Osteocyte (in vitro differentiated cells): ENCODE measurements around the gene PRUNE2. TPM values are rescaled to one million over a fixed set of nuclear protein-coding genes. Genes with fewer than 3 reads are reported as not detected.

Experiments
- DNase-seq: peaks from one replicate; pipeline ENCODE4 v3.0.0; 2021; ENCODE audit warnings: mixed read lengths; ENCODE audit not compliant: unreplicated experiment; ENCODE audit errors: extremely low spot score
- H3K27ac Mint-ChIP-seq: one replicate; pipeline ENCODE4 v1.8.0; 2021; ENCODE audit warnings: mild to moderate bottlenecking, mixed read lengths; ENCODE audit not compliant: unreplicated experiment
- H3K27me3 Mint-ChIP-seq: one replicate; pipeline ENCODE4 v1.8.0; 2021; ENCODE audit warnings: mixed read lengths; ENCODE audit not compliant: unreplicated experiment
- H3K36me3 Mint-ChIP-seq: one replicate; pipeline ENCODE4 v1.8.0; 2021; ENCODE audit warnings: mixed read lengths; ENCODE audit not compliant: unreplicated experiment
- H3K4me1 Mint-ChIP-seq: one replicate; pipeline ENCODE4 v1.8.0; 2021; ENCODE audit warnings: mixed read lengths; ENCODE audit not compliant: unreplicated experiment
- H3K4me3 Mint-ChIP-seq: one replicate; pipeline ENCODE4 v1.8.0; 2021; ENCODE audit warnings: mild to moderate bottlenecking, moderate library complexity, mixed read lengths; ENCODE audit not compliant: unreplicated experiment
- H3K9me3 Mint-ChIP-seq: one replicate; pipeline ENCODE4 v1.8.0; 2021; ENCODE audit warnings: mixed read lengths; ENCODE audit not compliant: unreplicated experiment
- total RNA-seq: library from RNA; stranded (reverse); gene quantifications from 2 replicates; pipeline ENCODE4 v1.2.1, GENCODE V29; 2021
- TF ChIP-seq, protein P1 (sequence below): fragments of 200-600 bp; sonication (generic); IDR thresholded peaks from 2 replicates; pipeline ENCODE4 v1.5.0; 2021; ENCODE audit warnings: antibody characterized with exemption, mild to moderate bottlenecking, moderate library complexity

PRUNE2 gene
- total RNA-seq, 1 donor from 2014 or later, result 1.0 TPM

DNA sequence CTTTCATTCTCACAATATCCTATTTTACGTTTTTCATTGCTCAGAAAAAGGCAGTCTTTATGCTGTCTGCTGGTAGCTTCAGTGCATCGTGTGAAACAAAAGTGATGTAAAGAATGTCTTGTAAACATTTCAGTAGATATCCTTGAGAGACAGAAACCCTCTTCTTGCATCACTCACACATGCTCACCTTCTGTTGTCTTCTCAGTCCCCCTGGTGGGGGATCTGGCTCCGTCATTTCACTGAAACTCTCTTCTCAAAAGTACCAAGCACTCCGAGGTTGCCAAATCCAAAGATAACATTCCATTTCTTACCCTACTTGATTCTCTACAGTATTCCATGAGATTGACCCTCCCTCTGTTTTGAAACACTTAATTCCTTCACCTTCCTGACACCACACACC is 187.7 kb downstream of the PRUNE2 start:
- no peaks in the 10 kb centered on the region for H3K4me1 Mint-ChIP-seq
- H3K36me3 Mint-ChIP-seq, result no peaks in the 10 kb centered on the region
- H3K27ac Mint-ChIP-seq, result no peak overlapping the region
- DNase-seq, result no peak
- peaks cover 45% of the 10 kb centered on the region for H3K27me3 Mint-ChIP-seq
- TF ChIP-seq, protein P1, sequence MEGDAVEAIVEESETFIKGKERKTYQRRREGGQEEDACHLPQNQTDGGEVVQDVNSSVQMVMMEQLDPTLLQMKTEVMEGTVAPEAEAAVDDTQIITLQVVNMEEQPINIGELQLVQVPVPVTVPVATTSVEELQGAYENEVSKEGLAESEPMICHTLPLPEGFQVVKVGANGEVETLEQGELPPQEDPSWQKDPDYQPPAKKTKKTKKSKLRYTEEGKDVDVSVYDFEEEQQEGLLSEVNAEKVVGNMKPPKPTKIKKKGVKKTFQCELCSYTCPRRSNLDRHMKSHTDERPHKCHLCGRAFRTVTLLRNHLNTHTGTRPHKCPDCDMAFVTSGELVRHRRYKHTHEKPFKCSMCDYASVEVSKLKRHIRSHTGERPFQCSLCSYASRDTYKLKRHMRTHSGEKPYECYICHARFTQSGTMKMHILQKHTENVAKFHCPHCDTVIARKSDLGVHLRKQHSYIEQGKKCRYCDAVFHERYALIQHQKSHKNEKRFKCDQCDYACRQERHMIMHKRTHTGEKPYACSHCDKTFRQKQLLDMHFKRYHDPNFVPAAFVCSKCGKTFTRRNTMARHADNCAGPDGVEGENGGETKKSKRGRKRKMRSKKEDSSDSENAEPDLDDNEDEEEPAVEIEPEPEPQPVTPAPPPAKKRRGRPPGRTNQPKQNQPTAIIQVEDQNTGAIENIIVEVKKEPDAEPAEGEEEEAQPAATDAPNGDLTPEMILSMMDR, result no peak
- no peak overlapping the region for H3K4me3 Mint-ChIP-seq
- no peaks in the 10 kb centered on the region for H3K9me3 Mint-ChIP-seq

DNA sequence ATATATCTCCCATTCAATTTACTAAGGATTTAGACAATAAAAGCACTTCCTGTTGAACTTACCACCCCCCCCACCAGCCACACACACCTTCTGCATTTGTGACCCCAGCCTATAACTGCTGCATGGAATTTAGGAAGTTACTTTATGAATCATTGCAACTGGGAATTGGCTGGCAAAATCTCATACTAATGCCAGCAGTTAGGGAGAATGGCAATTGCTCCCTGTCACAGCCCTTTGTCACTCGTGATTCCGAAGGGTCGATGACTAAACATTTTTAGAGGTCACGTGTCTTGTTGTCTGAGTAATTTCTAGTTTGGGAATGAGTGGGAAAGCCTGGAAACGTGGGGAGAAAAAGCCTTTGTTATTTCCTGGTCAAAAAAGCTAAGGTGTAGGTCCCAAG is 188.3 kb downstream of the PRUNE2 start:
- H3K36me3 Mint-ChIP-seq, result no peaks in the 10 kb centered on the region
- no peaks in the 10 kb centered on the region for H3K9me3 Mint-ChIP-seq
- no peak for DNase-seq
- peaks cover 40% of the 10 kb centered on the region for H3K27me3 Mint-ChIP-seq
- TF ChIP-seq, protein P1, result no peak
- no peaks in the 10 kb centered on the region for H3K4me1 Mint-ChIP-seq
- no peak overlapping the region for H3K4me3 Mint-ChIP-seq
- no peak overlapping the region for H3K27ac Mint-ChIP-seq

DNA sequence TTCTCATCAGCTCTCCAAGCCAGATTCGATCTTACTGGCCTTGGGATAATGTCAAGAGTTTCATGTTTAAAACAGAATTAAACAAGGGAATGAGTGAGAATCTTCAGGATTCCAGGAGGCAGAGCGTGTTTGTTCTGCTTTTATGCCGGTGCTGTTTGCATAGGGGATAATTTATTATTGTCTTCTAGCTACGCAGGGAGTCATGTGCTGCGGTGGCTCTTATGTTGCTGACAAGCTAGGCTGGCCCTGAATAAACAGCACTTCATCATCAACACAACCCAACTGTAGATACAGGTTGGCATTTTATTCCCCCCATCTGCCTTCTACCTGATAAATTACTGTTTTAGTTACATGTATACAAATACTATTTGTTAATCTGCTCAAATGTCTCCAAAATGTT is 188.7 kb downstream of the PRUNE2 start:
- H3K27me3 Mint-ChIP-seq, result peaks cover 38% of the 10 kb centered on the region
- H3K9me3 Mint-ChIP-seq, result no peaks in the 10 kb centered on the region
- TF ChIP-seq, protein P1, result no peak
- no peaks in the 10 kb centered on the region for H3K36me3 Mint-ChIP-seq
- no peak overlapping the region for H3K27ac Mint-ChIP-seq
- H3K4me3 Mint-ChIP-seq, result no peak overlapping the region
- DNase-seq, result no peak
- no peaks in the 10 kb centered on the region for H3K4me1 Mint-ChIP-seq

DNA sequence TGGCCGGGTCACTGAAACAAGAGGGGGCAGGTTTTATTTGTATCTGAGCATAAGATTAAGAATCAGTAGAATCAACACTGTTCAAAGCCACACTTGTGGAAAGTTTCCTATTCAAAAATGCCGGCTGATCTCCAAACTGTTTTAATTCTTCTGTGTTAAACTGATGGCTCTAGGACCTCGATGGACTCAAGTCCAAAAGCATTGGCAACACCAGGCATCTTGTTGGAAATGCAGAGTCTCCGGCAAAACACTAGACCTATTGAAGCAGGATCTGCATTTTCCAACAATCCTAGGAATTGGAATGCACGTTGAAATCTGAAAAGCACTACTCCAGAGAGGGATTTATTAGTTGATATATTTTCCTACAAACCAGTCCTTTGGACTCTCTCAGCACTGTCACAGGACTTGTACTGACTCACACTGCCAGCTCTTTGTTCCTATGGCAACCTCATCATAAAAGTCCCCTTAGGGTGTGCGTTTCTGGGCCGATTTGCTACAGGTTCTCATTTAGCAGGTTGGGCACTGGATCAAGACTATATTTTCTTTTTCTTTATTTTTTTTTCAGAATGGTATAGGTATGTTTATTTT is 189.7 kb downstream of the PRUNE2 start:
- H3K27ac Mint-ChIP-seq, result no peak overlapping the region
- no peak overlapping the region for H3K4me3 Mint-ChIP-seq
- no peaks in the 10 kb centered on the region for H3K4me1 Mint-ChIP-seq
- H3K36me3 Mint-ChIP-seq, result no peaks in the 10 kb centered on the region
- H3K9me3 Mint-ChIP-seq, result no peaks in the 10 kb centered on the region
- peaks cover 37% of the 10 kb centered on the region for H3K27me3 Mint-ChIP-seq
- TF ChIP-seq, protein P1, result no peak
- DNase-seq, result no peak

DNA sequence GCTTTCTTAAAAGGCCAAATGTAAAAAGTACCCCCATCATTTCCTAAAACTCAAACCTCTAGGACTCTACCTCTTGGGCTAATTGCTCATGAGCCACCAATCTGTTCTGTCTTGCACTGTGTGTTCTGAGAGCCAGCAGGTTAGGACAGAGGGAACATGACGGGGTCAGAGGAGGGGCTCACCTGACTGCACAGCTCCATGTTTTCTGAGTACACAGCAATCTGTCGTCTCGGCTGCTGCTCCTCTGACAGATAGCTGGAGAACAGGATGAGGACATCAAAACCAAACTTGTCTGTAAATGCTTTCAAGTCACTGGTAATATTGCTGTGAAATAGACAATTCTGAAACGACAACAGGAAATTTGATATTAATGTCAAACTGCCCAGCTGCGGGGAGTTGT is 192.5 kb downstream of the PRUNE2 start:
- no peak overlapping the region for H3K4me3 Mint-ChIP-seq
- TF ChIP-seq, protein P1, result no peak
- DNase-seq, result no peak

More for the DNA sequence above, 192.5 kb downstream of the PRUNE2 start:
- no peak overlapping the region for H3K27ac Mint-ChIP-seq
- H3K27me3 Mint-ChIP-seq, result peaks cover 35% of the 10 kb centered on the region
- H3K4me1 Mint-ChIP-seq, result no peaks in the 10 kb centered on the region
- no peaks in the 10 kb centered on the region for H3K9me3 Mint-ChIP-seq
- H3K36me3 Mint-ChIP-seq, result no peaks in the 10 kb centered on the region
